Retinal pigment epithelial cell (primary cell): ENCODE data around the gene DCLK1.

Experiments used
- DNase-seq: peaks from one replicate; pipeline ENCODE4 v3.0.0-alpha.2; 2010; ENCODE audit warnings: low read depth
- H3K4me3 ChIP-seq: 2 replicates; pipeline ENCODE4 v1.5.1; 2011; ENCODE audit warnings: mild to moderate bottlenecking, low read length, control low read depth, moderate library complexity
- CTCF ChIP-seq: conservative IDR thresholded peaks from 2 replicates; pipeline ENCODE4 v1.5.1; 2011; ENCODE audit warnings: low read depth, low read length, control low read depth, inconsistent platforms

DCLK1 gene

DNA sequence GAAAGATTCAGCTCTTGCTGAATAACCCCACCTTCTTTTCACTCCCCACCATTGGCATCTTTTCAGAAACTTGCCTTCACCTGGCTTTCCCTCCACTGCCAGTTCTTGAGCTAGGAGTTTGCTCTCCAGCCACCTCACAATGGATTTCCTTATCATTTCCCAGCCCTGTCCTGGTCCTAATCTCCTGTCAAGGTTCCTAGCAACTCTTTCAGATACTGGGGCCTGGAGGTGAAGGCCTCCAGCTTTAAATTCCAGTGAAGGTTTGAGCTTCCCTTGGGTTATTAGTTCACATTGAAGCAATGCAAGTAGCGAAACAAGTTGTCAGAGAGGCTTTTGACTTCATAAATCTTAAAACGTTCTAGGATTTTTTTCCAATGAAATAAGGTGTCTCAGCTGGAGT is 333.9 kb downstream of the DCLK1 start:
- no peak for DNase-seq
- TF ChIP-seq CTCF: no peak
- H3K4me3 ChIP-seq: no peak overlapping the region

DNA sequence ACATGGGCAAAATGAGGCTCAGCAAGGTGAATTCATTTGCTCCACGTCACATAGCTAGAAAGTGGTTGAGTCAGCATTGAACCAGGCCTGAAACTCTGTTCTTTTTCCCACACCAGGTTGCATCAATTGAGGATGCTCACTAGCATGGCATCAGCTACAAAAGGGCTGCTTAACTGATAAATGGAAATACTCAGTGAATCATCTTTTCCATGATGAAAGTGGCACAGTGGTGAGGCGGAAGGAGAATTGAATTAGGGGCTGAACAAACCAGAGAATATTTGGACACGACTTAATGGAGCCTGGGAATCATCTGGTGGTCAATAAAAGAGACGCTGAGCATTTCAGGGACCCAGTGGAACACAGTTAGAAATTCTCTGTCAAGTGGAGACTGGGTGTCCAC is 334.6 kb downstream of the DCLK1 start:
- TF ChIP-seq CTCF: no peak

GRCh38 chr13:35794734-35795389 is 336.3 kb downstream of the DCLK1 start:
- no peak for DNase-seq
- TF ChIP-seq CTCF: no peak
- H3K4me3 ChIP-seq: no peak overlapping the region

More for the DNA sequence above, 334.6 kb downstream of the DCLK1 start:
- no peak for DNase-seq
- H3K4me3 ChIP-seq: no peak overlapping the region

GRCh38 chr13:35793823-35794222 is 337.4 kb downstream of the DCLK1 start:
- no peak for TF ChIP-seq CTCF
- no peak overlapping the region for H3K4me3 ChIP-seq
- no peak for DNase-seq

GRCh38 chr13:35792911-35793310 is 338.3 kb downstream of the DCLK1 start:
- DNase-seq: no peak
- H3K4me3 ChIP-seq: no peak overlapping the region
- no peak for TF ChIP-seq CTCF

DNA sequence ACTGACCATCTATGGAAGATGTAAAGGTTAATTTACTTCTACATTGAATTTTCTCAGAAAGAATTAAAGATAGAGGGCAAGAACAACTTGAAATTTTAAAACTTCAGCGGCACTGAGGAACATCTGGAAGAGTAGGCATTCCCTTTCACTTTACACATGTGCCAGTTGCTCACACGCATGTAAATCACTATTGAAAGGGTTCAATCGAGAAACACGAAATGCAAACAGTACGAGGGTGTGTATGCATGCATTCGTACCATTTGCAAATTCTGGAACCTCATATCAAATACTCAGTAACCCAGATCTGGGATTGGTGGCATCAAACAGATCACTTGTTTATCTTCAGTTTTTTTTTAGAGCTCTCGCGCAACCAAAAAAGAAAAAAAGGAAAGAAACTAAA is 339.2 kb downstream of the DCLK1 start:
- no peak for TF ChIP-seq CTCF
- no peak overlapping the region for H3K4me3 ChIP-seq
- DNase-seq: no peak

GRCh38 chr13:35791184-35791851 is 339.9 kb downstream of the DCLK1 start:
- TF ChIP-seq CTCF: no peak
- no peak for DNase-seq

More at GRCh38 chr13:35791184-35791851, 339.9 kb downstream of the DCLK1 start:
- no peak overlapping the region for H3K4me3 ChIP-seq
